Superior temporal gyrus (tissue), 1 donor: ENCODE data around the gene KRT32.
"Not testable (repeated sequence)": the region's sequence is repeated elsewhere in the genome, so short reads cannot be mapped to it uniquely, and the experiment has no call there.

Experiments
- DNase-seq: peaks from one replicate; pipeline ENCODE4 v3.0.0-alpha.2; 2016; ENCODE audit errors: extremely low spot score

KRT32 gene

DNA sequence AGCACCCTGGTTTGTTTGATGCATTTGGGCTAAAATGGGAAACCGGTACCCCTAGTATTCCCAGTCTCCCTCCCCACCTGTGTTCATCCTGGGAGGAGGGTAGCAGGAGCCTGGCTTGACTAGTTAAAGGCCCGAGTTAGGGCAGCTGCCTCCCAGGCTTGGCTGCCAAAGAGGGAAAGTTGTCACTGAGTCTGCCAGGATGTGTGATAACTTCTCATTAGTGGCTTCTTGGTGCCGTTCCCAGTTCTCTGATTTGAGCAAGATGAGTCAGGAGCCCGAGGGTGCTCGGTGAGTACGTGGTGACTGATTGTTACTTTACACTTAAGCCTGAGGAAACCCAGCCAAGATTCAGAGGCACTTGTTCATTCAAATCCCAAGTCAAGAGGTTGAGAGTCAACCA is 2.5 kb downstream of the KRT32 start:
- DNase-seq: peak; percentile 70

DNA sequence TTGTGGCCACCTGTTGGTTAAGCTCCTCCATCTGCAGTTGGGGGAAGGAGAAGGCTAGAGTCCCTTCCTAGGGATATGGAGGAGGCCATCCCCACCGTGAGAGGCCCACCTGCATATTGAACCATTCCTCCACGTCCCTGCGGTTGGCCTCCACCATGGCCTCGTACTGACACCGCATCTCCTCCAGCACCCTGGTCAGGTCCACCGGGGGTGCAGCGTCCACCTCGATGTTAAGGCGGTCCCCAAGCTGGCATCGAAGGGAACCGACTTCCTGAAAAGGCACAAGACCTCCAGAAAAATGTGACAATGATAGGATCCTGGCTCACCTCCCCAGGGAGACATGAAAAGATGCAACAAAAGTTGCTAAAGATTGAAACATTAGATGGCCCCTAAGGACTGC is 3.0 kb downstream of the KRT32 start:
- DNase-seq: no peak

DNA sequence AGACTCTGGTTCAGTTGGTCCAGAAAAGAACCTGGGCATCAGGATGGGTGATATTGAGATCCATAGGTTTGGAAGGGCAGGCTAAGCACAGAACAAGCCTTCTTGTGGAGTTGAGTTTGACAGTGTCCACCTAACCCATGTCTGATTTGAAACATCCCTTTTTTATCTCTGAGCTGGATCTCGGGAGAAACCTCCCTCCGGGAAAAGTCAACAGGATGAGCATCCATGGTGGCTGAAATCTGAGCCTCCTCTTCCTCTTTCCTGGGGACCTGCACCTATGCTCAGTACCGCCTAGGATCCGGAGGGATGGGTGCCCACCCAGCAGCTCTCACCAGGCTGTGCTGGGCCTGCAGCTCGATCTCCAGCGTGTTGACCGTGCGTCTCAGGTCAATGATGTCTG is 3.4 kb downstream of the KRT32 start:
- no peak for DNase-seq

DNA sequence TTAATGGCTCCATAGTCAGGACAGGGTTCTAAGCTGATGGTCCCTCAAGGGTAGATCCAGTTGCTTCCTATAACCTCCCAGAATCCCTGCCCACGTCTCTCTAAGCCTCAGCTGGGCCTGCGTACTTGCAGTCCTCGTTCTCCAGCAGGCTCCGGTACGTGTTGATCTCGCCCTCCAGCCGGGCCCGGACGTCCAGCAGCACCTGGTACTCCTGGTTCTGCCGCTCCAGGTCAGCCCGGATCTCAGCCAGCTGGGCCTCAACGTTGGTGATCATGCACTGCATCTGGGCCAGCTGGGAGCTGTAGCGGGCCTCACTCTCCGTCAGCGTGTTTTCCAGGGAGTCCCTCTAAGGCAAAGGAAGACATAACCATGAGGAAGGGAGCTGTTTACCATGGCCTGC is 4.5 kb downstream of the KRT32 start:
- DNase-seq: no peak

DNA sequence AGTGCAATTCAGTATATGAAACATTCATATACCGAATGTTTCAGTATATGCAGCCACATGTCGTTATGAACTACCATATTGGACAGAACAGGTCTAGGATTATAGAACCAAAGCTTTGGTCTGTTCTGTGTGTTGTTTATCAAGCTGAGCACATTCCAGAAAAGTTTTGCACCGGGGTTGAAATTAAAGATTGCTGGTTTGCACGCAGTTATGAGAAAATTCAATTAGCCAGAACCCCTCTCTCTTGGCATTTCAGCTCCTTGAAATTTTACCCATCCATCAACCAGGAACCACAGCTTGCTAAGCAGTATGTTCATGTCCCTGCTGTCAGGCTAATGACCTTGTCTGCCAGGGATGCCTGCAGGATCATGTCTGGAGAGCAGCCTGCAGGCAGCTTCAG is 9.5 kb downstream of the KRT32 start:
- no peak for DNase-seq

DNA sequence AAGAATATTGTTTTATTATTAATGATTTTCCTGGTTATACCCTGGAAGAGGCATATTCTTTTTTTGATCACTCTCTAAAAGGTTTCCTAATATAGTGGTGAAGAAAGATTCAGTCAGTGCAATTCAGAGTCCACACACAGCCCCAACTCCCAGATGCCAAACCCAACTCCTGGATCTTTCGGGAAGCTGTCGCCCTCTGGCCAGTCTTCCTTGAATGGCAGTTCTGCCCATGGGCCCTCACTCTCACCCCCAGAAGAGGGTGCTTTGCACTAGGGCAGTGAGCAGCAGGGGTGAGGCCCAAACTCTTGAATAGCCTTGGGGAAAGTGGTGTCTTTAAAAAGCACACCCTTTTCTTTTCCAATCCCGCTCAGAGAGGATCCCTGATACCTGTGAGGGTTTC is 11.0 kb downstream of the KRT32 start:
- DNase-seq: no peak

DNA sequence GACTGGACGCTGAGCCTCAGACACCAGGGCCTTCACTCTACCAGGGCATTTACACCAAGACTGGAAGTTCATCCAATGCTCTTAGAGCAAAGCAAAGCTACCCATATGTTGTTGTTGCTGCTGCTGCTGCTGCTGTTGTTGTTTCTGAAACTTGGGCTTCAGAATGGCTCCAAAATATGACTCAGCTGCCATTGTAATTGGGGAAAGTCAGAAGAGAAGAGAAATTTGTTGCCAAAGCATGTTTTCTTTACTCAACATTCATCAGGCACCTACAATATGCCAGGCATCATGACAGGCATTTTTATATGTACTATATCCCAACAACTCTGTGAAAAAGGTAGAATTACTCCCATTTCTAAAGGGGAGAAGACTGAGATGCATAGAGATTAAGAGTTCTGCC is 11.9 kb downstream of the KRT32 start:
- DNase-seq: no peak

DNA sequence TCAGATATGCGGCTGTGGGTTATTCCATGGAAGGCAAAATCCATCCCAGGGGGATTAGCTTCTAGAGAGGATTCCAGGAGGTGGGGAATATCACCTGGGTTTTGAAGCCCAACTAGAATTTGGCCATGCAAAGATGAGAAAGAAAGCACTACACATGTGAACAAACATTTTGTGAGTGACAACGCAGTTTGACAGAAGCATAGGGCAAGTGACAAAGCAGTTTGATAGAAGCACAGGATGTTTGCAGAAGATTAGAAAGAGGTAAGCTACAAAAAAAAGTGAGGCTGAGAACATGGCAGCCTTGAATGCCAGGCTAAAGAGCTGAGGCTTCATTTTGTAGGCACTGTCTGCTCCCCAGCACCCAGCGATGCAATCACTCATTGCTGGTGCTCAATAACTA is 14.1 kb downstream of the KRT32 start:
- DNase-seq: no peak

DNA sequence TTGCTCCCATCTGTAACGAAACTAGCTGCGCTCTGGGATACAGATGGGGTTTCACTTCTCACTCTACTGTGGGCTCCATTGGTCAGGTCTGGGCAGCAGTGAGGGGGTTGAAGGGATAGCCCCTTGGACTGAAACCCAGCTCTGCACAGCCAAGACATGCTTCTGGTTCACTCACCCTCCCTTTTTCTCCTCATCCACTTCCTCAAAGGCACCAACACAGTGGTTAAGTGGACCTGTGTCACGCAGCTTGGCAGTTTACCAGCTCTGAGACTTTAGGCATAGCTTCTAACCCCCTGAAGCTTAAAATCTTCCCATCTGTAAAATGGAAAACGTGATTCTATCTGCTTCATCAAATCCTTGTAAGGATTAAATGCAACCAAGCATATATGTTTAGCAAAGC is 14.9 kb downstream of the KRT32 start:
- no peak for DNase-seq

DNA sequence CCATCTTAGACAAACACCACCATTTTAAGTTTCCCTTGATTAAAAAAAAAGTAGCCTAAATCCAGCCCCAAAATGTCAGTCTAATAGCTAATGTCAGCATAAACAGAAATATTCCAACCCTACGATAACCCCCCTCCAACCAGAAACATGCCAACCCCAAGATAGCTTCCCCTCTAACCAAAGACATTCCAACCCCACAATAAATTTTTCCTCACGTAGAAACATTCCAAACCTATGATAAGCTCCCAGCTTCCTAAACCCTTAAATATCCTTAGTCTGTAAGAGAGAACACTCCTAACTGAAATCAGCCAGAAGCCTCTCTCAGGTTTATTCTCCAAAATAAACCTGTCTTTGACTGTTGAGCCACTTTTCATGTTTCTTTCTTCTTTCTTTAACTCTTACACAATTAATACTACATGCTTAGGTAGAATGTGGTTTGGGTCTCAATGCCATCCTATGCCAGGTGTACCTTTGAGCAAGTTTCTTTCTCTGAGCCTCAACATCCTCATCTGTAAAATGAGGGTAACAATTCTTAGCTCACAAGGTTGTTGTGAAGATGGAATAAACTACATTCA is 15.9 kb downstream of the KRT32 start:
- DNase-seq: no peak

DNA sequence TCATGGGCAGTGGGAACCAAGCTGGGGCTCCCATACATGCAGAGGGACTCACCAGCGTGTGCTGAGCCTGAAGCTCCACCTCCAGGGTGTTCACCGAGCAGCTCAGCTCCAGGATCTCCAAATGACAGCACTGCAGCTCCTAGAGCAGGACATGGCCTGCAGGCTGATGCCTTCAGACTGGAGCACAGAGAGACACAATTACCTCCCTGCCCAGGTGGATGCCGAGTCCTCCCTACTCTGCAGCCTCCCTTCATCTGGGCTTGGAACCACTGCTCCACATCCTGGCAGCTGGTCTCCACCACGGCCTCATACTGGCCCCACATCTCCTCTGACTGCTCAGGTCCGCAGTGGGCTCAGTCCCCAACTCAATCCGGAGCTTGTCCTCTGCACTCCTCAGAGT is 18.2 kb downstream of the KRT32 start:
- no peak for DNase-seq

DNA sequence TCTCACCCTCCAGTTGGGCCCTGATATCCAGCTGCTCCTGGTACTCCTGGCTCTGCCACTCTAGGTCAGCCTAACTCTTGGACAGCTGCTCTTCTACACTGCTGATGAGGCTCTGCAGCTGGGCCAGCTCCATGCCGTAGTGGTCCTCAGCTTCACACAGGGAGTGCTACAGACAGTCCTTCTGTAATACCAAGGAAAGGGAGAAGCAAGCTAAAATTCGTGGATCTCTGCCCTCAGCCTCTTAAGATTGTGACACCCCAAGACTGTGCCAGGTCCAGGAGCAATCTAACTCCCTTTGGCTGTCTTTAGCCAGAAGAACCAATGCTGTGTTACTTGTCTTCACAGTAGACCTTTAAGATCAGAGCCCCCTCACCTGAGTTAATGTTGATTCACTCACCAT is 18.7 kb downstream of the KRT32 start:
- no peak for DNase-seq

DNA sequence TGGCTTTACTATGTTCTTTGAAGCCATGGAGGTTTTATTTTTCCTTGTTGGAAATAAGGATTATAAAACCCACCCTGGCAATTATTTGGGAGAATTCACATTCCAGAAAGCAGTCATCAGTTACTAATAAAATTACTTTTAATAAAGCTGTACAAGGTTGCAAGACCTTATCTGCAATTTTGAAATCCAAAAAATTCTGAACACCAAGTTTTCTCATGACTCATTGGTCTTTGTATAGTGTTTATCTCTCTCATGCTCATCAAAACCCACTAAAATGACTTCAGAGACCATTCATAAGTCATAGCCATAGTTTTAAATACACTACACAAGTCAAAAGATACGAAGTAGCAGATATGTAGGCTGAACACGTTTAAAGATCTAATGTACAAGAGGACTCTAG is 20.4 kb downstream of the KRT32 start:
- DNase-seq: no peak

DNA sequence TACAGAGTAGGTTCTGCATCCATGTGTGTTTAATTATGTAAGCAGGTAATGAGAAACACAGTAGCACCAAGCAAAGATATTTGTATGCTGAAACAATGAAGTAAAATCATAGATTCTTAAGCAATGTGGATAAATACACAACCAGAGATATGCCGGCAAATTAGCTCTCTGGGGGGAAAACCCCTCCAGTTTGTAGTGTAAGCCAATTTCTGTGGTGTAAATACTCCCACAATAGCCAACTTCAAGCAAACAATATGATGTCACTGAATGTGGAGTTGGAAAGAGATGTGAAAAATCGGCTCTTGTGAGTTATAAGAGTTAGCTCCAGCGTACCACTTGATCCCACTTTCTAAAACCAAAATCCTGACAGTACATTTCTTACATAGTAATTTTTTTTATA is 22.5 kb downstream of the KRT32 start:
- DNase-seq: no peak

DNA sequence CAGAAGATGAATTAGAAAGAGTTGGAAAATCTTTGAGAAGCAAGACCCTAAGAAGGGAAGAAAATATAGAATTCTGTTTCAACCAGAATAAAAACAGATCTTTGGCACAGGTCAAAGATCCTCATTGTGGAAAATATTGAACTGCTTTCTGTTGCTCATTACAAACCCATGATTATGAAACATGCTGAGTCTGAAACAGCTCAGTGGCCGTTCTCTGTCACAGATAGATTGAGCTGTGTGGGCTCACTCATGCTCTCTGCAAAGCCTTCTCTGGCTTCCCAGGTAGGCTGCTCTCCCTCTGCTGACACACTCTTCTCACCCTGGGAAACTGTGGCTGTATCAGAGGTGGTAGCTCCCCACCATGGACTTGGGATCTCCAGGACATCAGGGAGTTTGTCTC is 23.0 kb downstream of the KRT32 start:
- DNase-seq: no peak

DNA sequence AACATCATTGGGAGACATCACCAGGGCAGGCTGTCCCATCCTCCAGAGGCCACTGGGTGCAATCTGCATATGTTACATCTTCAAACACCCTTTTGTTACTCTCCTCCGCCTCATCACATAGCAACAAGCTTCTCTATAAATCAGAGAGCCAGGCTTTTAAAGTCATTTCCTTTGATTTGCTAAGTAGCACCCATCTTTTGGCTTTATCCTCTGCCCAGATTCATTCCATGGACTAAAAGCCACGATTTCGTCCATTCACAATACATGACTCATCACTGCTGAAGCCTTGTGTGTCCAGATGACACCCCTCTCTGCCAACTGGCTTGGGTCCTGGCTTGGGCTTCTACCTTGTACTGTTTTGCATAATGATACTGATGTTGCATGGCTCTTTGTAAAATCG is 24.4 kb downstream of the KRT32 start:
- DNase-seq: no peak

DNA sequence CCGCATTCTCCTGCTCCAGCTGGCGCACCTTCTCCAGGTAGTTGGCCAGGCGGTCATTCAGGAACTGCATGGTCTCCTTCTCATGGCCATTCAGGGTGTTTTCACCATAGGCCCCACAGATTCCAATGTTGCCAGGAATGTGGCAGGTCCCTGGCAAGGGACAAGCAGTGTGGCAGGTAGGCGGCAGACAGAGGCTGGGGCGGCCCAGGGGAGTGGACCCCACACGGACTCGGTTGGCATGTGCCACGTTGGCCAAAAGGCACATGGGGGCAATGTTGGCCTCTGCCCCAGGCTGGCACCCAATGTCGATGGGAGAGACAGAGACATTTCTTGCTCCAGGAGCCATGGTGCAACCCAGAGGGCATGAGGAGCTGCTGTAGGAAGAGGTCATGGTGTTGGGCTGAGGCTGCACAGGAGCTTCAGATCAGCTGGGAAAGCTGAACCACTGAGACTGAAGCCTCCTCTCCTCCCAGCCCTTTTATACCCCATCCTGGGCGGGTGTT is 26.6 kb downstream of the KRT32 start, which contains the start of gene KRT38:
Gene KRT38, minus strand, starts transcription at position 453 of the 503 bp plus-strand sequence. Its CDS starts 62 bp downstream, at position 391.
- no peak for DNase-seq

DNA sequence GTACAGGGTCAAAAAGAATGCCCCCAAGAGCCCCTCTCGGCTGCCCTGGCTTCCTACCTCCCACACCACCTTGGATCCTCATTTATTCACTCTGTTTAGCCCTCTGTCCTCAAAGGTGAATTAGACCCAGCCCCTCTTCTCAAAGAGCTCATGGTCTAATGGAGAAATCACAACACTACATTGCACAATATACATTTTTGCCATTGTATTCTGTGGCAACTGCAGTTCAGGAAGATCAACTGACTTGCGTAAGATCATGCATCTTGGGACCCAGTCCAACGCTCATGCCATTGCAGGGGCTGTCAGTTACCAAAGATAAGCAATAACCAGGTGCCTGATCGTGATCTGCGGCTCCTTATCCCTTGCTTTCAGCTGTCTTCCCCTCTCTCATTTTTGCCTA is 27.8 kb downstream of the KRT32 start:
- no peak for DNase-seq

DNA sequence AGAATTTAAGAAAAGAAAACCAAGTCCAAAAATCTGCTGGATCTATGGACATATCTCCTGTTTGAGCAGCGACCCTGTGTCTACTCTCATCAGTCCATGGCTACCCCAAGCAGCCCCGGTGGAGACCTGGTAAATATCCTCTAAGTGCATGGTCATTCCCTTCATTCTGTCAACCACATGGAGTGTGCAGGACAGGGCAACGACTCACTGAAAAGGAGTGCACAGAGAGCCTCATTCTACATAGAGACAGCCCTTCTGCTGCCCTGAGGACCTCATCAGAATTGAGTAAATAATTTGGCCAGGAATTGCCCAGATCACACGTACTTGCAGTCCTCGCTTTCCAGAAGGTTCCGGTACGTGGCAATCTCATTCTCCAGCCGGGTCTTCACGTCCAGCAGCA is 29.4 kb downstream of the KRT32 start:
- no peak for DNase-seq

DNA sequence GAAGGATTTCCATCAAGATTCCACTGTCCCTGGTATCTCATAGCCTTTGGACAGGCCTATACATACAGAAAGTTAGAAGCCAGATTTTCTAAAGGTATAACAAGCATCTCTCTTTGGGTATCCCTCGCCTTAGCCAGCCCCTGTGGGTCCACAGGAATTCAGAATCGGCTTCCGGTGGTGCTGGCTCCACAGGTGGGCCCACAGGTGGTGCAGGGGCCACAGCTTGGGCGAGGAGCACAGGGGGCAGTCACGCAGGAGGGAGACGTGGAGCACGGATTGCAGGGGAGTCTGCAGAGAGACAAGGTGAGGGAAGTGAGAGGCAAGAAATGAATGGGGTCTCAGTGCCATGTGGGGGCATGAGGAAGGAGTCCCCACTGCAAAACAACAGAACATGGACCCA is 29.9 kb downstream of the KRT32 start:
- no peak for DNase-seq

DNA sequence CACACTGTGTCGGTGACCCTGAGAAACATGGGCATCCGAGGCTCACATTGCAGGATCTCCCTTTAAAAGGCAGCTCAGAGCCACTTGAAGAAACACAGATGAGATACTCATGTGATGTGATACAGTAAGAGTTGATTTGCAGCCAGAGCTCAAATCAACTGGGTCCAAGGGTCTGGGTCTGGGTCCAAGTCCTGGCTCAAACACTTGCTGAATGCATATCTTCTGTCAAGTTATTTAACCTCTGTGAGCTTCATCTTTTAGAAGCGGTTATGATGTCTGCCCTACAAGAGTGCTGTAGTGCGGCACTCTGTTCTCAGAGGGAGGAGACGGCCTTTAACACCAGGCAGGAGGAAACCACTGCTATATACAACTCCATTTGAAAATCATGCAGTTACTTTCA is 32.8 kb downstream of the KRT32 start:
- DNase-seq: no peak

DNA sequence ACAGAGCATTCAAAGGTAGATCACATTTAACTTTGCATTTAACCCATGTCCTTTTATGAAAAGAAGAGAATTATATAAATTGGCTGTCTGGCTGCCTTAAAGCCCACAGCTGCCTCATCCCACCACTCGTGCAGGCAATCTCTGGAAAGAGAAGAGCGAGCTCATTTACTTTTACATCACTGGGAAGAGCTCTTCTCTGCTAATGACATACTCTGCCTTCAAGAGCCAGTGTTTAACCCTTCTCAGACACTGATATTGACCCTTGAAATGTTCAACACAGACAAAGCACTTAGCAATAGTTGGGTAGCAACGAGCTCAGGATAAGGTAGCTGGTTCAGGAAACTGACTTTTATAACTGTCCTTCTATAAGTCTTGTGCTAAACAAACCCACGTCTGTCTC is 33.2 kb downstream of the KRT32 start:
- DNase-seq: no peak

DNA sequence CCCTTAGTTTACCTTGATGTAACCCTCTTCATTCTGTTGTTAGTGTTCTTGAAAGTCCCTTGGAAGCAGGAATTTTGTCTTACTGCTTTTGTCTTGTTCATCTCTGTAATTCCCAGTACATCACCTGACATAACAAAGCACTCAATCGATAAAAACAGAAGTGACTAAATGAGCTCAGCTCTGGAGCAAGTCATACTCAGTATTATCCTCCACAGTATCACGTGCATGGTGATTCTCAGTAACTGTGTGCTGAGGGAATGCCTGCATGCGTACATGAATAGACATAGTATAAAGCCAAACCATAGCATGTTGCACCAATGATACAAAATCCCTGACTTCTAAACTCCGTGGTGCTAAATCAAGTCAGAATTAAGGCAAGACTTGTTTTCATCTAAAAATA is 33.6 kb downstream of the KRT32 start:
- DNase-seq: no peak

DNA sequence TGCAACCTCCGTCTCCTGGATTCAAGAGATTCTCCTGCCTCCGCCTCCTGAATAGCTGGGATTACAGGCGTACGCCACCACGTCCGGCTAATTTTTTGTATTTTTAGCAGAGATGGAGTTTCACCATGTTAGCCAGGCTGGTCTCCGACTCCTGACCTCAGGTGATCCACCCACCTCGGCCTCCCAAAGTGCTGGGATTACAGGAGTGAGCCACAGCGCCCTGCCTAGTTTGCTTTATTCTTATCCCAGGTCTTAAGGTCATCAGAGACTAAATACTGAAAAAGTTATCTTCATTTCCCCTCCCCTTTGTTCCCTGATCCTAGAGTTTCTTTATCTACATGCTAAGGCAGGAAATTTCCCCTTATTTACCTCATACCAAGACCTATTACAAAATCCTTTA is 36.8 kb downstream of the KRT32 start:
- not testable (repeated sequence) for DNase-seq
